Heart left ventricle (tissue), 16 donors: Measurements from ENCODE around the gene WDR86. TPM values are rescaled to one million over a fixed set of nuclear protein-coding genes. Genes with fewer than 3 reads are reported as not detected.

ENCODE experiments used
- ATAC-seq, 4 donors: fragments of 200-7000 bp; cut with Tn5 transposase; one replicate each; pipeline ENCODE4 v1.9.1; 2020 to 2022; ENCODE audit warnings: moderate library complexity in 4 of 4, mild to moderate bottlenecking in 3 of 4, moderate number of reproducible peaks in 1 of 4
- DNase-seq, 5 donors: peaks; one replicate each; pipeline ENCODE4 v3.0.0-alpha.2; 2020
- H3K27ac ChIP-seq, 12 donors: fragments of 200-600 bp; sonication (generic) in 4 of 12; one replicate each; pipeline versions ENCODE4 v1.5.0 to v1.8.0; 2016 to 2022; ENCODE audit warnings: mild to moderate bottlenecking in 2 of 12
- H3K27me3 ChIP-seq, 9 donors: fragments of 200-600 bp; sonication (generic) in 2 of 9; one replicate each; pipeline versions ENCODE4 v1.5.1 to v1.8.0; 2016 to 2022; ENCODE audit warnings: mild to moderate bottlenecking in 3 of 9
- H3K36me3 ChIP-seq, 9 donors: fragments of 200-600 bp; sonication (generic) in 2 of 9; one replicate each; pipeline versions ENCODE4 v1.5.0 to v1.8.0; 2018 to 2022; ENCODE audit warnings: mild to moderate bottlenecking in 2 of 9
- H3K4me1 ChIP-seq, 12 donors: fragments of 200-600 bp; sonication (generic) in 4 of 12; one replicate each; pipeline versions ENCODE4 v1.5.0 to v1.8.0; 2016 to 2022; ENCODE audit warnings: mild to moderate bottlenecking in 3 of 12
- H3K4me3 ChIP-seq, 12 donors: fragments of 200-600 bp; sonication (generic) in 4 of 12; one replicate each; pipeline versions ENCODE4 v1.5.0 to v1.8.0; 2017 to 2022; ENCODE audit warnings: mild to moderate bottlenecking in 9 of 12, moderate library complexity in 4 of 12
- H3K9me3 ChIP-seq, 12 donors: fragments of 200-600 bp; sonication (generic) in 4 of 12; one replicate each; pipeline versions ENCODE4 v1.5.0 to v1.8.0; 2016 to 2022; ENCODE audit warnings: mild to moderate bottlenecking in 1 of 12
- CTCF ChIP-seq, 12 donors: fragments of 200-600 bp; sonication (generic) in 4 of 12; IDR thresholded peaks; one replicate each; pipeline versions ENCODE4 v1.5.0 to v1.8.0; 2018 to 2022; ENCODE audit warnings: antibody characterized with exemption in 12 of 12, mild to moderate bottlenecking in 5 of 12
- POLR2A ChIP-seq, 2 donors: fragments of 450-650 bp; IDR thresholded peaks; one replicate each; pipeline ENCODE4 v1.6.1; 2017; ENCODE audit warnings: antibody characterized with exemption in 2 of 2, mild to moderate bottlenecking in 2 of 2, moderate library complexity in 2 of 2
- WGBS, 4 donors: extraction: QIAGEN DNeasy Blood & Tissue Kit in 2 of 4; methylation state at CpG; one replicate each; pipeline versions ENCODE4 v1.1.5 to v1.1.7; 2013 to 2018; 5-methylcytosine and 5-hydroxymethylcytosine counted together
- intact Hi-C, 10 donors: fragments of 100-400 bp; cut with DNase I; formaldehyde crosslinking; loops; one replicate each; pipeline versions ENCODE4 v1.11.1 to v1.14.2; 2022
- polyA plus RNA-seq, 2 donors: library from polyadenylated mRNA; stranded (reverse); fragments of 200-250 nt; gene quantifications; one replicate each; pipeline ENCODE4 v1.2.3, GENCODE V29; 2013
- total RNA-seq, 9 donors: library from RNA; depleted of rRNA in 2 of 9; stranded (reverse); fragments of >200 nt in 2 of 9; fragmentation: NEBNext Ultra II Directional in 3 of 9; extraction: Animal tissue kit (Norgen Biotek cat#: 25700) in 3 of 9; gene quantifications; one replicate each; pipeline versions ENCODE4 v1.1.0 to v1.2.4, GENCODE V29; 2016 to 2023
- donor health status: ischemic (EF 13 %, LVEDD 7.1; RV severe dilation, severe dysfunction).
- donor health status: healthy with polysubstance abuse.
- donor health status: DM: no; HTN: yes; CAD: no.
- donor health status: DM: no; HTN: no; CAD: no.
- donor health status: ischemic (EF 25% LVEDD 6.9; RV normal size, moderate dysfunction).
- donor health status: ischemic (EF 25% LVEDD 5.7; RV mildly dilated, moderate dysfunction).
- donor health status: healthy.
- donor health status: DM: yes; HTN: yes; CAD: no.
- donor health status: ischemic (EF 35%, LVEDD 5.7; RV mildly dilated, moderate dysfunction).
- donor health status: nonischemic (EF 11% LVEDD 7.7; RV severe dilation, severe dysfunction).
- donor health status: DM: yes; HTN: yes; CAD: no.
- donor health status: PGD.
- donor health status: ischemic (EF 29% LVEDD 5.4; RV normal size, mild dysfunction).
- donor health status: nonischemic (EF 23%, LVEDD 6.1; RV moderate dilation, normal function).

WDR86 gene
- total and polyA plus RNA-seq, 11 donors, result 0.37 to 1.7 (median 0.52) TPM; not detected in 5

- TF ChIP-seq POLR2A (IDR thresholded peaks at IDR 0.05) (peak in 1 of 2 donors; percentile 82), CTCF (IDR thresholded peaks at IDR 0.05) (peak in 2 of 12 donors; percentile 3 to 5)
- ATAC-seq, result peak; percentile 98 to 100 (median 100)
- WGBS, 4 donors, result 2 to 6% (median 3%) methylated on average over 31 to 72 of the region's 72 CpGs
These were observed 68.3 kb downstream of the WDR86 start, which contains the start of gene NUB1 for GRCh38 chr7:151341357-151342101. TSS of gene NUB1 (plus strand) at chr7:151341812. CDS start at chr7:151345350, 3,538 bp downstream.

GRCh38 chr7:151340794-151341356 is 69.0 kb downstream of the WDR86 start:
- intact Hi-C loops, result no loop called here

More at GRCh38 chr7:151341357-151342101, 68.3 kb downstream of the WDR86 start, which contains the start of gene NUB1:
- H3K4me1 ChIP-seq, result peaks cover 0 to 49% (median 16%) of the 10 kb centered on the region in 12 donors
- H3K4me3 ChIP-seq, result peak within 1 kb of the TSS; percentile 69 to 99 (median 89)
- H3K36me3 ChIP-seq, result peaks cover 0 to 28% (median 19%) of the 10 kb centered on the region in 9 donors
- DNase-seq, result peak; percentile 93 to 97 (median 93)
- peak within 1 kb of the TSS; percentile 38 to 90 (median 74) for H3K27ac ChIP-seq
- intact Hi-C loops, result no loop called here
- no peaks in the 10 kb centered on the region for H3K27me3 ChIP-seq
- H3K9me3 ChIP-seq, result no peaks in the 10 kb centered on the region

GRCh38 chr7:151339651-151340382 is 70.0 kb downstream of the WDR86 start:
- intact Hi-C loops, result no loop called here

More at GRCh38 chr7:151340794-151341356, 69.0 kb downstream of the WDR86 start:
- no peaks in the 10 kb centered on the region for H3K9me3 ChIP-seq
- WGBS, 4 donors, result 53 to 60% (median 55%) methylated on average over 12 of the region's 12 CpGs
- peak overlapping the region in 9 of 12 donors; percentile 69 to 99 (median 88) for H3K4me3 ChIP-seq
- peak in 1 of 4 donors; percentile 9 for ATAC-seq
- no peak for DNase-seq
- peaks cover 0 to 43% (median 16%) of the 10 kb centered on the region in 12 donors for H3K4me1 ChIP-seq
- H3K27ac ChIP-seq, result peak overlapping the region in 11 of 12 donors; percentile 29 to 90 (median 64)
- no peaks in the 10 kb centered on the region for H3K27me3 ChIP-seq
- peaks cover 0 to 22% (median 13%) of the 10 kb centered on the region in 9 donors for H3K36me3 ChIP-seq
- TF ChIP-seq CTCF (IDR thresholded peaks at IDR 0.05) (peak in 1 of 12 donors; percentile 5), POLR2A (IDR thresholded peaks at IDR 0.05) (no peak)

More at GRCh38 chr7:151339651-151340382, 70.0 kb downstream of the WDR86 start:
- Histone ChIP-seq H3K4me1 (peaks cover 0 to 41% (median 16%) of the 10 kb centered on the region in 12 donors), H3K27ac (peak overlapping the region in 3 of 12 donors; percentile 5 to 90 (median 22)), H3K9me3 (no peaks in the 10 kb centered on the region), H3K27me3 (no peaks in the 10 kb centered on the region), H3K36me3 (peaks cover 0 to 11% (median 4%) of the 10 kb centered on the region in 9 donors), H3K4me3 (peak overlapping the region in 1 of 12 donors; percentile 12)
- TF ChIP-seq POLR2A (IDR thresholded peaks at IDR 0.05), result no peak
- TF ChIP-seq CTCF (IDR thresholded peaks at IDR 0.05), result no peak
- DNase-seq (no peak), ATAC-seq (no peak)
- WGBS, 4 donors, result 68 to 76% (median 74%) methylated on average over 7 of the region's 7 CpGs
